ENCODE measurements around the gene CEL. TPM values are rescaled to one million over a fixed set of nuclear protein-coding genes. Genes with fewer than 3 reads are reported as not detected.

The CEL gene
- total RNA-seq, 1 donor from 2014 or later: 3.4 TPM

- H3K27ac ChIP-seq (ENCODE audit: low read depth, low read length): no peak overlapping the region
- TF ChIP-seq EZH2 (IDR thresholded peaks at IDR 0.05; ENCODE audit: insufficient read depth, low read length): no peak
- Mint-ChIP-seq H3K4me3 (ENCODE audit: unreplicated experiment) (no peak overlapping the region), H3K9me3 (ENCODE audit: unreplicated experiment) (no peaks in the 10 kb centered on the region), H3K4me1 (ENCODE audit: low read depth, unreplicated experiment) (peaks cover 2% of the 10 kb centered on the region), H3K27ac (ENCODE audit: unreplicated experiment) (no peak overlapping the region), H3K36me3 (ENCODE audit: low read depth, unreplicated experiment) (no peaks in the 10 kb centered on the region), H3K27me3 (ENCODE audit: low read depth, unreplicated experiment) (peaks cover 10% of the 10 kb centered on the region)
- no peak overlapping the region for H3K9ac ChIP-seq (ENCODE audit: low read length)
- no peak for FAIRE-seq
- H4K20me1 ChIP-seq (ENCODE audit: insufficient read depth, low read length): no peaks in the 10 kb centered on the region
- no peak overlapping the region for H3K4me3 ChIP-seq (ENCODE audit: insufficient read depth, low read depth, low read length)
- H3K9me3 ChIP-seq (ENCODE audit: insufficient read depth, low read depth, low read length): no peaks in the 10 kb centered on the region
- no peak overlapping the region for H2AFZ ChIP-seq (ENCODE audit: low read depth, low read length)
- H3K79me2 ChIP-seq (ENCODE audit: insufficient read depth, low read length): peaks cover 18% of the 10 kb centered on the region
- peaks cover under 1% of the 10 kb centered on the region for H3K27me3 ChIP-seq (ENCODE audit: insufficient read depth, low read length)
- H3K36me3 ChIP-seq (ENCODE audit: insufficient read depth, low read length): no peaks in the 10 kb centered on the region
- DNase-seq (ENCODE audit: low read depth): no peak
- peaks cover 6% of the 10 kb centered on the region for H3K4me1 ChIP-seq (ENCODE audit: insufficient read depth, low read length)
- no peak overlapping the region for H3K4me2 ChIP-seq (ENCODE audit: low read length)
These were observed 35.4 kb upstream of the CEL start for GRCh38 chr9:133026426-133026825.

DNA sequence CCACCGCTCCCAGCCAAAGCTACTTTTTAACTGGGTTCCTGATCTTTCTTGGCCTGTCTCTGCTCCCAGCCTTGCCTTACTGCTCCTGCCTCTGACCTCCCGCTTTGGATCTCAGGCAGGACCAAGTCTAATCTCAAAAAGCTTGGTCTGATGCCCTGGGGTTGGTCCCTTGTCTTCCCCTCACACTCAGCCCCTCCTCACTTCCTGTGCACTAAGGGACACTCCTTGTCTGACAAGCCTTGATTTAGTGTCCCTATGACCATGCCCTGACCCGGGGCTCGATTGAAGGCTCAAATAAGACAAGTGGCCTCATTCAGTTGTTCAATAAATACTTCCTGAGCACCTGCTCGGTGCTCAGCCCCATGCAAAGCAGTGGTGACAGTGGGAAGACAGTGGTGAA, 34.6 kb upstream of the CEL start:
- Histone ChIP-seq H4K20me1 (ENCODE audit: insufficient read depth, low read length) (peaks cover 6% of the 10 kb centered on the region), H3K79me2 (ENCODE audit: insufficient read depth, low read length) (peaks cover 25% of the 10 kb centered on the region), H3K27me3 (ENCODE audit: insufficient read depth, low read length) (no peaks in the 10 kb centered on the region), H3K4me2 (ENCODE audit: low read length) (no peak overlapping the region), H3K27ac (ENCODE audit: low read depth, low read length) (no peak overlapping the region), H3K36me3 (ENCODE audit: insufficient read depth, low read length) (no peaks in the 10 kb centered on the region), H3K4me3 (ENCODE audit: insufficient read depth, low read depth, low read length) (no peak overlapping the region), H2AFZ (ENCODE audit: low read depth, low read length) (no peak overlapping the region), H3K4me1 (ENCODE audit: insufficient read depth, low read length) (peaks cover 6% of the 10 kb centered on the region), H3K9me3 (ENCODE audit: insufficient read depth, low read depth, low read length) (no peaks in the 10 kb centered on the region), H3K9ac (ENCODE audit: low read length) (no peak overlapping the region)
- no peak overlapping the region for H3K4me3 Mint-ChIP-seq (ENCODE audit: unreplicated experiment)
- FAIRE-seq (no peak), DNase-seq (ENCODE audit: low read depth) (no peak)
- H3K27ac Mint-ChIP-seq (ENCODE audit: unreplicated experiment): no peak overlapping the region
- TF ChIP-seq, protein P1, sequence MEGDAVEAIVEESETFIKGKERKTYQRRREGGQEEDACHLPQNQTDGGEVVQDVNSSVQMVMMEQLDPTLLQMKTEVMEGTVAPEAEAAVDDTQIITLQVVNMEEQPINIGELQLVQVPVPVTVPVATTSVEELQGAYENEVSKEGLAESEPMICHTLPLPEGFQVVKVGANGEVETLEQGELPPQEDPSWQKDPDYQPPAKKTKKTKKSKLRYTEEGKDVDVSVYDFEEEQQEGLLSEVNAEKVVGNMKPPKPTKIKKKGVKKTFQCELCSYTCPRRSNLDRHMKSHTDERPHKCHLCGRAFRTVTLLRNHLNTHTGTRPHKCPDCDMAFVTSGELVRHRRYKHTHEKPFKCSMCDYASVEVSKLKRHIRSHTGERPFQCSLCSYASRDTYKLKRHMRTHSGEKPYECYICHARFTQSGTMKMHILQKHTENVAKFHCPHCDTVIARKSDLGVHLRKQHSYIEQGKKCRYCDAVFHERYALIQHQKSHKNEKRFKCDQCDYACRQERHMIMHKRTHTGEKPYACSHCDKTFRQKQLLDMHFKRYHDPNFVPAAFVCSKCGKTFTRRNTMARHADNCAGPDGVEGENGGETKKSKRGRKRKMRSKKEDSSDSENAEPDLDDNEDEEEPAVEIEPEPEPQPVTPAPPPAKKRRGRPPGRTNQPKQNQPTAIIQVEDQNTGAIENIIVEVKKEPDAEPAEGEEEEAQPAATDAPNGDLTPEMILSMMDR (IDR thresholded peaks at IDR 0.05; ENCODE audit: insufficient read depth, low read depth, low read length): no peak
- TF ChIP-seq EZH2 (IDR thresholded peaks at IDR 0.05; ENCODE audit: insufficient read depth, low read length): no peak
- H3K36me3 Mint-ChIP-seq (ENCODE audit: low read depth, unreplicated experiment): no peaks in the 10 kb centered on the region
- peaks cover 10% of the 10 kb centered on the region for H3K27me3 Mint-ChIP-seq (ENCODE audit: low read depth, unreplicated experiment)
- H3K4me1 Mint-ChIP-seq (ENCODE audit: low read depth, unreplicated experiment): peaks cover 7% of the 10 kb centered on the region
- peaks cover 2% of the 10 kb centered on the region for H3K9me3 Mint-ChIP-seq (ENCODE audit: unreplicated experiment)

- DNase-seq (ENCODE audit: low read depth) (no peak), FAIRE-seq (no peak)
- Histone ChIP-seq H3K4me1 (ENCODE audit: insufficient read depth, low read length) (peaks cover 6% of the 10 kb centered on the region), H4K20me1 (ENCODE audit: insufficient read depth, low read length) (peaks cover 13% of the 10 kb centered on the region), H3K9ac (ENCODE audit: low read length) (no peak overlapping the region), H3K4me2 (ENCODE audit: low read length) (no peak overlapping the region), H3K79me2 (ENCODE audit: insufficient read depth, low read length) (peaks cover 36% of the 10 kb centered on the region), H3K27me3 (ENCODE audit: insufficient read depth, low read length) (no peaks in the 10 kb centered on the region), H2AFZ (ENCODE audit: low read depth, low read length) (no peak overlapping the region), H3K27ac (ENCODE audit: low read depth, low read length) (no peak overlapping the region), H3K4me3 (ENCODE audit: insufficient read depth, low read depth, low read length) (no peak overlapping the region), H3K36me3 (ENCODE audit: insufficient read depth, low read length) (no peaks in the 10 kb centered on the region), H3K9me3 (ENCODE audit: insufficient read depth, low read depth, low read length) (no peaks in the 10 kb centered on the region)
- H3K4me1 Mint-ChIP-seq (ENCODE audit: low read depth, unreplicated experiment): peaks cover 12% of the 10 kb centered on the region
- H3K27ac Mint-ChIP-seq (ENCODE audit: unreplicated experiment): no peak overlapping the region
- H3K4me3 Mint-ChIP-seq (ENCODE audit: unreplicated experiment): peak overlapping the region; percentile 97
- no peak for TF ChIP-seq EZH2 (IDR thresholded peaks at IDR 0.05; ENCODE audit: insufficient read depth, low read length)
- TF ChIP-seq, protein P1 (IDR thresholded peaks at IDR 0.05; ENCODE audit: insufficient read depth, low read depth, low read length): no peak
- H3K9me3 Mint-ChIP-seq (ENCODE audit: unreplicated experiment): peaks cover 2% of the 10 kb centered on the region
- H3K36me3 Mint-ChIP-seq (ENCODE audit: low read depth, unreplicated experiment): no peaks in the 10 kb centered on the region
- peaks cover 10% of the 10 kb centered on the region for H3K27me3 Mint-ChIP-seq (ENCODE audit: low read depth, unreplicated experiment)
These were observed 33.6 kb upstream of the CEL start for GRCh38 chr9:133028221-133028620.
